Measurements from ENCODE around the gene TESMIN.

Gene TESMIN

DNA sequence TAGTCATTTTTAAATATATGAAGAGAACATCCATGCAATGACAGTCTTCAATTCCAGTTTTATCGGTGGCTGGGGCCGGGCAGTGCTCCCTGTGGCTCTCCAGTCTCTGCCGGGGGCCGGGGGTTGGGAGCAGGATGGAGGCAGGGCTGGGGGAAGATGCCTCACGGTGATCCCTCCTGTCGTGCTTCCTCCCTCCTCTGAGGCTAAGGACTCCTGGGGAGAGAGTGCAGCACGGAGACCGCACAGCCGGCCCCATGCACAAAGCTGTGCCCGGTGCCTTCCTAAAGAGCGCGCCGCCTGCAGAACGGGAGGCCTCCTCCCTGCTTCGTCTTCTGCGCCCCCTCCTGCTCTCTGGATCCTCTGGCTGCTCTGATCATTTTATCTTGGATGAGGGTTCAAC lies 46.4 kb downstream of the TESMIN start:
- DNase-seq: no peak

DNA sequence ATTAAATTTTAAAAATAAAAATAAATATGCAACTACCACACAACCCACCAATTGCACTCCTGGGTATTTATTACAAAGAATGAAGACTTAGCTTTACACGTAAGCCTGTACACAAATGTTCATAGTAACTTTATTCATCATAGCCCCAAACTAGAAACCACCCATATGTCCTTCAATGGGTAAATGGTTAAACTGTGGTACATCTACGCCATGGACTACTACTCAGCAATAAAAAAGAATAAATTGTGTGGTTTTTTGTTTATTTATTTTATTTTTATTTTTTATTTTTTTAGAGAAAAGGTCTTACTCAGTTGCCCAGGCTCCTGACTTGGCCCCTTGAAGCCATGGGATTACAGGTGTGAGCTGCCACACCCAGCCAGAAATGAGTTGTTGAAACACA lies 52.3 kb downstream of the TESMIN start:
- no peak for DNase-seq

DNA sequence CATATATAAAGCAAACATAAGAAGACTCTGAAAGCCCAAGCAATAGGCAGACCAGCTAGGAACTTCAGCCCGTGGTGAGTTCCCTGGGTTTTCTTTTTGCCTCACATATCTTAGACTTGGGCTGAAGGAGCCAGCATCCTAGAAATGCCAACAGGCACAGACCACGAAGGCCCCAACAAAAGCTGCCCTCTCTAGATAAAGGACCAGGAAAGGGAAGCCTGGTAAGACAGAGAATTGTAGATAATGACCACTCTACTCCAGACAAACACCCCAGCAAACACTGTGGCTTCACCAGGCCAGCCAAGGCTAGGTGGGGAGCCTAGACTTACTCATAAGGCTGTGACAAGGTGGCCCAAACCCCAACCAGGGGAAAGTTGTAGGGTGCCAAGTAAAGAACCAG lies 55.8 kb downstream of the TESMIN start:
- no peak for DNase-seq

DNA sequence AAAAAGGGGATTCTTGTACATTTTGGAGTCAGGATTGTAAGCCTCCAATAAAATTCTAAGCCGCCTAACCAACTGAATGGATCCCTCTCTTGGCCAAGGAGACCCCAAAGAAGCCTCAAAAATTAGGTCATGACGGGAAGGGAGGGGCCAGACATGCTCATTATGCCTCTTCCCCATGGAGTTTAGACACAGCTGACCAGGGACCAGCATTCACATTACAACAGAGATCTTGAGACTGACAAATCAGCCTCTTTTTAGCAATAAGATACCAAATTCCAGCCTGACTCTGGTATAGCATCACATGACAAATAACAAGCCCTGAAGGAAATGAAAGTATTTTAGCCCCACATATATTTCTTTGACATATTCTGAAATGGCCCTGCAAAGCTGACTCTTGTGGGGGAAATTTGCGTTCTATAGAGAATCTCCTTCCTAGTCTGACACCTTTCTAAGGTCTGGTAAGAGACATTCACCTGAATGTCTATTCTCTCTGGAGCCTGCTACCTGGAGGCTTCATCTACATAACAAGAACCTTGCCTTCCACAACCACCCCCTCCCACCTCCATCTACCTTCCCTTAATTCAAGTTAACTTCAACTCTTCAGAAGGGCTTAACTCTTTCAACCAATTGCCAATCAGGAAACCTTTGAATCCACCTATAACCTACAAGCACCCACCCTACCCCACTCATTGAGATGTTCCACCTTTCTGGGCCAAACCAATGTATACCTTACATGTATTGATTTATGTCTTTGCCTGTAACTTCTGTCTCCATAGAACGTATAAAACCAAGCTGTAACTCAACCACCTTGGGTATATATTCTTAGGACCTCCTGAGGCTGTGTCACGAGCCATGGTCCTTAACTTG lies 56.7 kb downstream of the TESMIN start:
- no peak for DNase-seq

DNA sequence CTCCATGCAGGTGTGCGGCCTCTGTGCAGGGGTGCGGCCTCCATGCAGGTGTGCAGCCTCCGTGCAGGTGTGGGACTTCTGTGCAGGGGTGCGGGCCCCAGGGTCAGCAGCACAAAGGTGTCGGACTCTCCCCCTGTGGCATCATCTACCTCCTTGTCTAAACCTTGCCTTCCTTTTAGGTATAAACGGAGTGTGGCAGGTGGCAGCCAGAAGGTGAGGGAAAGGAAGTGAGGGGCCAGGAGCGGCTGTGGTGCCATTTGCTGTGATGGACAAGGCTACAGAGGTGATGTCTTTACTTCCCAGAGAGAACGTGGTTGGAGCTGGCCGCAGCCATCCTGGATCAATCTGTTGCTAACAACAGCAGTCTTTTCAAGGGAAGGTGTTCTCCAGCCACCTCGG lies 57.8 kb downstream of the TESMIN start:
- DNase-seq: no peak

DNA sequence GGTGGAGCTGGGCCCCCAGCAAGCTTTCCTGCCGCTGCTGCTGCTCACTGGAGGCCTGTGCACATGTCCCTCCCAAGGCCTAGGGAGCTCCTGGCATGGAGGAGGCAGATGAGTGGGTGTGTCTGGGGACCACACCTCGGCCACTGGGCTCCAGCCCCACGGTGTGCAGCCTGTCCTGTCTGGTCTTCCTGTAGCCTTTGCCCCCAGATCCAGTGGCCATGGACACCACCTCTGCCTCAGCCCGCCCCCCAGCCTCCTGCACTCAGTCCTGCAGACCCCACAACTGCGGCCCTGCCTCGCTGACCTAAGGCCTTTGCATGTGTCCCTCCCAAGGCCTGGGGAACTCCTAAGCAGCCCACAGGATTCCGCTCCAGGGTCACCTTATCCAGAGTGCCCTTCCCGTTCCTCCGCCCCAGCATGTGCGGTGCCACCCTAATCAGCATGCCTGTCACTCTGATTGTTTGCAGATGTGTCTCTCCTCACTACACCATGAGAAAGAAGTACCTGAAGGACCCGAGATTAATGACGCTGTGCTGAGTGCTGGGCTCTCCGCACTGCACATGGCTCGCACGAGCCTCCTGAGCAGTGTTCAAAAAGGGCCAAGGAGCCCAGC lies 58.3 kb downstream of the TESMIN start:
- DNase-seq: no peak

DNA sequence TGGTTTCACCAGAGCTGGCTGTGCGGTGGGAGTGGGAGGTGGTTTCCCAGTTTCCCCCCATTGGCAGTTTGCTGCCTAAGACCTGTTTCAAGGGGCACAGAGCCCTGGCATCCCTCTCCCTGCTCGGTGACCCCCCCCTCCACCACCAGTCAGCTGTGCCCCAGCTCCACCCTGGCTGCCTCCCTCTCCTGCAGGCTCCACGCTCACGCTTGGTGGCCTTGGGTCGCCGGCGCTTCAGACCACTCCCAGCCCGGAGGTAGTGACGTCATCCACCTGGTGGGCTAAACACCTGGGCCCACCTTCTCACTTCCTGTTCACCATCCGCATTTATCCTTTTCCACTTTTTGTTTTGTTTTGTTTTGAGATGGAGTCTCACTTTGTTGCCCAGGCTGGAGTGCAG lies 59.2 kb downstream of the TESMIN start:
- DNase-seq: no peak

DNA sequence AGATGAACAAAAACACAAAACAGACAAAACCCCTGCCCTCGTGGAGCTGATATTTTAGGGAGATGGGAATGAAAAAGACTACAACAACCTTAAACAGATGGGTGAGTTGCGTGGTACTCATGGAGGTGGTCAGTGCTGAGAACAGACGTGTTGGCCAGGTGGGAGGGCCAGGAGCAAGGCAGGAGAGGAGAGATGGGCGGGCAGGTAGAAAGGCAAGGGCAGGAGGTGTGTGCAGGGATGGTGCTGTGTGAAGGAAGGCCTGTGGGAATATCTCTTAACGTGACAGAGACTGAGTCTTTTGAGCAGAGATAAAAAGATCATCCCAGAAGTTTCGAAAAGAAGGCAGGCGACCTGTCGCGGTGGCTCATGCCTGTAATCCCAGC lies 59.9 kb downstream of the TESMIN start:
- no peak for DNase-seq

DNA sequence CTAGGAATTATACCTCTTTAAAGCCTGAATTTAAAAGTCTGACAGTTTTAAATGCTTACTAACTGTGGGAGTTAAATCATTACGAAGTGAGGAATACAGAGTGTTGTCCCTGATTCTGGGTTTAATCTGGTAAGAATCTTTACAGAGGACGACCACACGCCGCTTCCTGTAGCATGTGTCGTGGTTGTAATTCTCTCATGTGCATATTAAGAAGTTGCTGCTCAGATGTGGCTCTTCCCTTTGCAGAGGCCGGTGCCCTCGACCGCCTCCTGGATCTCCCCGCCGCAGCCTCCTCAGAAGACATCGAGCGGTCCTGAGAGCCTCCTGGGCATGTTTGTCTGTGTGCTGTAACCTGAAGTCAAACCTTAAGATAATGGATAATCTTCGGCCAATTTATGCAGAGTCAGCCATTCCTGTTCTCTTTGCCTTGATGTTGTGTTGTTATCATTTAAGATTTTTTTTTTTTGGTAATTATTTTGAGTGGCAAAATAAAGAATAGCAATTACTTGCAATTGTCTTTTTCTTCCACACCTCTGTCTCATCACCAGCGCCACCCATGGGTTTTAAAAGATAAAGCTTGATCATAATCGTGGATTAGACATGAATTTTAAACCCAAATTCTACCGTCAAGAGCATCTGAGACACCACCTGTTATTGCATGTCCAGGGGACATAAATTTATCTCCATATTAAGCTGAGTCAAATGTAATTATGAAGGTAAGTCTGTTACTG lies 60.5 kb downstream of the TESMIN start:
- DNase-seq: no peak

DNA sequence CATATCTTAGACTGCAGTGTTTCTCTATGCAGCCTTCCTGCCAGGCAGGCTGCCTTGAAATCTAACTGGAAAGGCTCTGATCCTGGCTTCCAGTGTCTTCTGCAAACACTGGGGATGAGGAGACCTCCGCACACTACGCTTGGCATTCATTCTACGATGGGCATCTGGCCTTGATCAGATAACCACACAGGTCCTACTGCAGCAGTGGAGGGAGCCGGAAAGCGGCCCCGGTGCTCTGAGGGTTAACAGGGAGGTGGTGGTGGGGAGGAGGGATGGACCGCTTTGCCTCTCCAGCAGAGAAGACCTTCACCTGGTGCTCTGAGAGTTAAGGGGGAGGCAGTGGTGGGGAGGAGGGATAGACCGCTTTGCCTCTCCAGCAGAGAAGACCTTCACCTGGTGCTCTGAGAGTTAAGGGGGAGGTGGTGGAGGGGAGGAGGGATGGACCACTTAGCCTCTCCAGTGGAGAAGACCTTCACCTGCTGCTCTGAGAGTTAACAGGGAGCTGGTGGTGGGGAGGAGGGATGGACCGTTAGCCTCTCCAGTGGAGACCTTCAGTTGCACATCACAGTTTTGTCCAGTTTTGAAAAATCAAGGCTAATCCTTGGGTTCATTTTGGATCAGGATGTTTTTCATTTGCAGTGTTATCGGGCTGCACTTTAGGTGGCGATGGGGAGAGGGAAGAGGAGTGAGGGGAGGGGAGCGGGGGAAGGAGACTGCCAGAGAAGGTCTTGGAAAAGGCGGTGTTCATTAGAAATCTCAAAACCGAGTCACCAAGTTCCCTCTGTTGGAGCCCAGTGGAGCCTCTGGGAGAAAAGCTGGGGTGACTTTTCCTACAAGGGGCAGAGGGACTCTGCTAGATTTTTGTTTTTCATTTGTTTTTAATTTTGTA lies 61.3 kb downstream of the TESMIN start:
- no peak for DNase-seq

DNA sequence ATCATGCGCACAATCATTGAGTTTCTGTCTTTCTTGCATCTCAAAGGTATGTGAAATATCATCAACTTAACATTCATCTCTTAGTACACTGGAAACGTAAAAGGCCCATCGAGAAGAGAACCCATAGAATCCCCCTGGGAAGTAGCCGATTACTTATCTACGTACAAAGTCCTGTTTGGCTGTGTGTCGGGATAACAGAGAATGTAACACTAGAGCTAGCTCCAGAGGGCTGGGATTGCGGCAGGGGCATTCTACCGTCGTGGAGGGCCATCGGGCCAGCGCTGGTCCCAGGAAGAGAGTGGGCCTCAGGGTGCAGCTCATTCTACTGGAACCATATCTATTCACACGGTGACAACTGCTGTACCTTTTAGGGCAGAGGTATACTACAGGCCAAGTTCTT lies 62.4 kb downstream of the TESMIN start:
- no peak for DNase-seq

DNA sequence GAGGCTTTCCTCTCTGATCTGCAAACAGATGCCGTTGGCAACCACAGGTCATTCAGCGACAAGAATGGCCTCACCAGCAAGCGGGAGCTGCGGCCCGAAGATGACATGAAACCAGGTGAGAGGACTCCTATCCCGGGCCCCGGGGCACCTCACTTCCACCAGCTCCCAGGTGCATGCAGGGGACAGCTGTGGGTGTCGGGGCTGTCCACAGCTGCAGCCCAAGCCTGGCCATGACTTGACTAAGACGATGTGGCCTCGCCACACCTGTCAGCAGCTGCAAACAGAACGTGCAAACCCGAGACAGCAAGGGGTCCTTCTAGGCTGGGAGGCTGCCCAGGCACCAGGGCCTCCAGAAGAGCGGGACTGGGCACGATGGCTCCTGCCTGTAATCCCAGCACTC lies 63.3 kb downstream of the TESMIN start:
- no peak for DNase-seq

DNA sequence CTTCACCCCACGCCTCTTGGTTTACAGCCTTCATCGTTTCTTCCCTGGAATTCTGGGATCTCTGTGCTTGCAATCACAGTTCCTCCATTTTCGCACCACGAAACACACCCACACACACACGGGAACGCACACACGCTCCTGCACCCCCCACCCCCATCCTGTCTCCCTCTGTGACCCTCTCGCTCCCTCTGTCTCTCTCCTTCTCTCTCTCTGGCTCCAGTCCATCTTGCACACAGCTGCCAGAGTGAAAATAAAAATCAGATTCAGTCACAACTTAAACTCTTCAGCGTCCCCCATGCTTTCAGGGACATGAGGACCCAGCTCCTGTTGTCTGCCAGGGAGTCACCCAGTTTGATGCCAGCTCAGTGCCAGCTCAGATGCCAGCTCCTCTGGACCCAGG lies 64.0 kb downstream of the TESMIN start:
- no peak for DNase-seq

DNA sequence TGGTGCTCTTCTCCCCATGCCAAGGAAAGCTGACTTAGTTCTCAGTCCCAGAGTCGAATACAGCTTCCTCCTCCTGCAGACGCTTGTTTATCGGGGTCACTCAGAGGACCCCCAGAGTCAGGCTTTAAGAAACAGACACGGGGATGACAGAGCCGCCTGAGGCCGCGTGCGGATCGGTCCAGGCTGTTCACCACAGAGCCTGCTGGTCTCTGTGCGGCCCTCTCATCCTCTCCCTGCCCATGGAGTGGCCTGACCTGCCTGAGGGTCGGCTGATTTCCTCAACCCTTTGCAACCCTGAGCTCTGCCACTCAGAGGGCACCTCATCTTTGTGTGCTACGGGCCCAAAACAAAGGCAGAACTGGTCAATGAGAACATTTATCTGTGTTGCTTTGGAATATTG lies 64.8 kb downstream of the TESMIN start:
- no peak for DNase-seq

DNA sequence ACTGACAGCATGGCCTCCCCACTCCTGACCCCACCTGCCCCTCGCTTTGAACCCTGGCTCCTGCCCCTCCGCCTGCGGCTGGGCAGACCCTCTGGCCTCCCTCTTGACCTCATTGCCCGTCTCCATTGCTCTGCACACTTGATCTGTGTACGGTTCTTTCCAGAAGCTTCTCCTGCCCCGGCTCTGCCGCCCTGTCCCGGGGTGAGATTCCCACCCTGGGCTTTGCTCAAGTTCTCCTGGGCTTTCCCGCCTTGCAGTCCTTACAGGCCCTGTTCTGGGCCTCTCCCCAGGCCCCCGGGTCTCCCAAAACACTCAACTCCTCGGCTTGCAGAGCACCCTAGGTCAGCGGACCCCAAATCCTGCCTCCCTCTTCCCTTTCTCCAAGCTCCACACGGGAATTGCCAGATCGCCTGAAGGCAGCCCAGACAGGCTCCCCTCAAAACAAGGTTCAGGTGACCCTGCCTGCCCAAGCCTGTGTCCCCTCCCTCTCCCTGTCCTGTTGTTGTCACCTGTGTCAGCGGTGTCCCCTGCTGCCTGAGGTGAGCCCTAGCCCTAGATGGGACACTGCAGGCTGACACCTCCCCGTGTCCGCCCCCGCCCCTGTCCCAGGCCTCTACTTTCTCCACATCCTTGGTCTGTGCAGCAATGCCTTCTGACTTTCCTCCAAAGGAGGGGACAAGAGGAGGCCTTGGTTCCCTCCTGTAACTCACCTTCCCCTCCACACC lies 65.5 kb downstream of the TESMIN start:
- no peak for DNase-seq

DNA sequence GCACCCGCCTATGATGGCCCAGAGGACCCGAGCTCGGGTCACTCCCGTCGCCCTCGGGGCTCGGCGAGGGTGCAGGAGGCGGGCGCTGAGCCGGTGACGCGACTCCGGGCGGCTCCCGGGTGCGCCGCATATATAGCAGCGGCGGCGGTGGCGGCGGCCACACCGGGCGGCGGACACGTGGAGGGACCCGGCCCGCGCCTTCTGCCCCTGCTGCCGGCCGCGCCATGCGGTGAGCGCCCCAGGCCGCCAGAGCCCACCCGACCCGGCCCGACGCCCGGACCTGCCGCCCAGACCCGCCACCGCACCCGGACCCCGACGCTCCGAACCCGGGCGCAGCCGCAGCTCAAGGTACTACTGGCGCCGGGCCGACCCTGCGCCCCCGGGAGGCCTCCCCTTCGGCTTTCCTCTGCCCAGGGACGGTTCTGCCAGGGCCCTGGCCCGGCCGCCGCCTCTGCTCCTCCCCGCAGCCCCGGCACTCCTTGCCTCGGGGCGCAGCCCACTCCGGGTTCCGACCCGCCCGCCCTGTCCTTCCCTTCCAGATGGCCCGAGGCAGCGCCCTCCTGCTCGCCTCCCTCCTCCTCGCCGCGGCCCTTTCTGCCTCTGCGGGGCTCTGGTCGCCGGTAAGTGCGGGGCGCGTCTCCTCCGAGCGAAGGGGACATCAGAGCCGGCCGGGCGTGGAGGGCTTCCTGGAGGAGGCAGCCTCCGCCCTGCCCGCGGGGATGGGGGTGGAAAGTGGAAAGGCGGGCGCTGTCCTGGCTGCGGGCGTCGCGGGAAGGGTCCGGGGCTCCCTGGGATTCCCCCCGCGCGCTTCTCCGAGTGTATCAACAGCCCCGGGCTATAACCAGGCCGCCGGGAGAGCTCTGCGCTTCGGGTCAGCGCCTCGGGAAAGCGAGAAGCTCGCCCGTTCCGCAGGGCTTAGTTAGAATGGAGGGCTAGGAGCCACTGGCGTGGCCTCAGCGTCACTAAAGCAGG lies 66.6 kb downstream of the TESMIN start, which contains the start of gene GAL:
TSS of gene GAL (plus strand) at position 160 of the 972 bp plus-strand sequence. CDS start at position 540, 380 bp downstream.
- DNase-seq: no peak

DNA sequence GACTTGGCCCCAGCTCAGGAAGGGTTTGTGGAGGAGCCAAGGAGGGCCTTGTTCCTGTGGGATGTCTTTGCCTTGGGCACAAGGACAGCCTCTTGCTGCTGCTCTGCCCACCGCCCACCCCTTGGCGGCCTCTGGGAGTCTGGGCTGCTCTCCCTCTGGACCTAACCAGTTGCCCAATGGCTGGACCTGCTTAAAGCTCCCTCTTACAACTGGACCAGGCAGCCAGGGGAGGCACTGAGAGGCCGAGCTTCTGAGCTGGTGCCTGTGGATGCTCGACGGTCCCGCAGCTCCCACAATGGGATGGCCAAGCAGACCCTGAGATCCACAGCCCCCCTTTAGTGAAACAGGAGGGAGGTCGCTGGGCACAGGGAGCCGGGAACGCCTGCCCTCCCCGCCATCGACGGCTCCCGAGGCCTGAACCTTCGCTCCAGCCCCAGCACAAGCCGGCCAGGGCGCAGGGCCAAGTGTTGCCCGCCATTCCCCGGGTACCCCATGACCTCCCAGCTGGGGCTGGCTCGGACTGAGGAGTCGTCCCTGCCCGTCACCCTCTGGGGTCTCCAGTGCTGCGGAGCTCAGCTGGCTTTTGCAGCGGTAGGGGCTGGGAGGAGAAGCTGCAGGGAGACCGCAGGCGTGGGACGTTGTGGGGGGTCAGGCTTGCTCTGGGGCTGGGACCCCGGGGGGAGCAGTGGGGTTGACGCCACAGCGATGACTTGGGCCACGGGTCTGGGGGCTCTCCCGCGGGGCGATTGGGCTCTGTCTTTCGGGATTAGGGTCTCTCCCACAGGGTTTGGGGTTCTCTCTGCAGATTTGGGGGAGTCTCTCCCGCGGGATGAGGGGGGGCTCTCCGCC lies 67.6 kb downstream of the TESMIN start:
- no peak for DNase-seq

DNA sequence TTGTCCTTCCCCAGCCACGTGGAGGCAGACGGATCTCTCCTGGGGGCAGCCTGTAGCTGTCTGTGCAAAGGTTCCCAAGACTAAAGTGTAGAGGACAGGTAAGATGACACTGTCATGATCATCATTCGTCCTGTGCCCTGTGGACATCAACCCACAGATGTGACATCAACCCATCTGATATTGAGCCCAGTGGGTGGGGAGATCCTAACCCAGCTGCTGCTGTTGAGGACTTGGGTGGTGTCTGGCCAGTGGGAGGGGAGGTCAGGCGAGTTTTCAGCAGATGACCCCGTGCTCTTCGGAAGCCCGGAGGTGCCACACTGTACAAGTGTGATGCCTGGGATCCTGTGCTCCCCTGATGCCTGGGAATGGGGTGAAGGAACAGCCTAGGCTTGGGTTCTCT lies 68.2 kb downstream of the TESMIN start:
- no peak for DNase-seq

DNA sequence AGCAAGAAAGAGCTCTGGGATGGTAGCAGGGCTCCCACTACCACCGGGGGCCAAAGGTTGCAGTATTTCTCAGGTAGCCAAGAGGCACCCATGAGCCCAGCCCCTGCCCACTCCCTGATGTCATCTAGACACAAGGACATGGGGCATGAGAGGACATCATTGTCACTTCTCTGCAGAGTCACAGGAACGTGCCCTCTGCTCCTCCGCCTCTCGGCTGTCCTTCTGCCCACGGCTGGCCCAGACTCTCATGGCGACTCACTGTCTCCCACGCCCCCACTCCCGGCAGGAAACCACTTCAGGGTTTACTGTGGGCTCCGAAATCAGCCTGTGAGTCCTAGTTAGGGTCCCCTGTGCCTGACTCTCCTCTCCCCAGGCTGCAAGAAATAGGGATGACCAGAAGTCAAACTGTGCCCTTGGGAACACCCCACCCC lies 68.8 kb downstream of the TESMIN start:
- no peak for DNase-seq
